ENCODE data around the gene MCCC1. TPM values are rescaled to one million over a fixed set of nuclear protein-coding genes. Genes with fewer than 3 reads are reported as not detected.
A peak's percentile ranks its signal among the peaks of the same experiment; 100 is the strongest.

MCCC1 gene
- total RNA-seq, 2 experiments from 2014 or later = 28.4 to 29.7 TPM

DNA sequence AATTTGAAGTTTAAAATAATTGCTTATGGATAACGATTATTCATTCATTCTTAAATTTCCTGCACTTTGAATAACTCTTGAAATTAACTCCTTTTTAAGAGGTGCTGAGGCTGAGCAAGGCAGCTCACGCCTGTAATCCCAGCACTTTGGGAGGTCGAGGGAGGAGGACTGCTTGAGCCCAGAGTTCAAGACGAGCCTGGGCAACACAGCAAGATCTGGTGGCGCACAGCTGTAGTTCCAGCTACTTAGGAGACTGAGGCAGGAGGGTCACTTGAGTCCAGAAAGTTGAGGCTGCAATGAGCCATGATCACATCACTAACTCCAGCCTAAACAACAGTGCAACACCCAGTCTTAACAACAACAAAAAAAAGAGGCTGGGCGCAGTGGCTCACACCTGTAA lies 126.9 kb downstream of the MCCC1 start:
- intact Hi-C loops (cut with micrococcal nuclease) = no loop called here
- Mint-ChIP-seq H3K4me1 (ENCODE audit: low read depth) (peaks cover 44% of the 10 kb centered on the region), H3K27me3 (no peaks in the 10 kb centered on the region), H3K36me3 (no peaks in the 10 kb centered on the region), H3K4me3 (no peak overlapping the region), H3K27ac (no peak overlapping the region), H3K9me3 (no peaks in the 10 kb centered on the region)
- ChIA-PET CTCF (no interaction called here), POLR2A (no interaction called here)
- DNase-seq = no peak

DNA sequence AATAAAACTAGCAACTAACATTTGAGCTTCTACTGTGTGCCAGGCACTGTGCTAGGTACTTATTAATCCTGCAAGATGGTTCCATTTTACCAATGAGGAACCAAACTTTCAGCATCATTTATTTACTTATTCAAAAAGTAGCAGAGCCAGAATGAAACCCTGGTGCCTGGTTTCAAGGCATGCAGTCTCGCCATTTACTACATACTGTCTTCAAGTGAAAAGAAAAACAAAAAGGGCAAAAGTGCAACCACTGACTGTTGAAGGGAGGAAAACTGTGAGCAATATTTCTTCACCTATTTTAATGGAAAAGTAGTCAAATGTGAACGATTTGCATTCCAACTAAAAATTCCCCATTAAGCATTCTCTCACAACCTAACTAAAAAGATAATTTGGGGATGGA lies 127.7 kb downstream of the MCCC1 start:
- DNase-seq = no peak
- Mint-ChIP-seq H3K27ac (no peak overlapping the region), H3K27me3 (no peaks in the 10 kb centered on the region), H3K36me3 (no peaks in the 10 kb centered on the region), H3K4me3 (no peak overlapping the region), H3K4me1 (ENCODE audit: low read depth) (peaks cover 49% of the 10 kb centered on the region), H3K9me3 (no peaks in the 10 kb centered on the region)
- intact Hi-C loops (cut with micrococcal nuclease) = no loop called here
- ChIA-PET CTCF (interaction anchor here (0.6 to 1.4 kb wide), 2 partner anchors 8 to 105 kb away, joined by 3 to 4 read pairs; no protein-coding TSS in a partner anchor), POLR2A (no interaction called here)

DNA sequence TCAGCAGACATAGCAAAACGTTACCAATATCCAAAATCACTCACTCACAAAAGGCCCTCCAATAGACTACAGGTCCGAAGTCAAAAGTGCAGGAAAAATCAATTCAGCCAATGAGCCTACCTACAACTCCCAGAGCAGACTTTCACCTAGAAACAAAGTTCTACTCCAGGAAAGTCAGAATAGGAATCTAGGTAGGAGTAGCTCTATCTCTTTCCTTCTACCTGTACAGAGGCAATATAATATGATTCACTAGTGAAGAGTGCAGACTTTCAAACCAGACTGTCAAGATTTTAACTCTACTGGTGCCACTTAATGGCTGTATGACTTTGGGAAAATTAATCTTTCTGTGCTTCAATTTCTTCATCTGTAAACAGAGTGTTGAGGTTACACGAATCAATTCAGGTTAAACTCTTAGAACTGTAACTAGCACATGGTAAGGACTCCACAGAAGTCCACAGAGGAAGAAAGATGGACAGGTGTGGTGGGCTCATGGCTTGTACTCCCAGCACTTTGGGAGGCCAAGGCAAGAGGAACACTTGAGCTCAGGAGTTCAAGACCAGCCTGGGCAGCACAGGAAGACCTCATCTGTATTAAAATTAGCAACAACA lies 128.4 kb downstream of the MCCC1 start:
- CTCF ChIA-PET = interaction anchor here (1.4 kb wide), 1 partner anchor 8 kb away, joined by 4 read pairs; no protein-coding TSS in a partner anchor

DNA sequence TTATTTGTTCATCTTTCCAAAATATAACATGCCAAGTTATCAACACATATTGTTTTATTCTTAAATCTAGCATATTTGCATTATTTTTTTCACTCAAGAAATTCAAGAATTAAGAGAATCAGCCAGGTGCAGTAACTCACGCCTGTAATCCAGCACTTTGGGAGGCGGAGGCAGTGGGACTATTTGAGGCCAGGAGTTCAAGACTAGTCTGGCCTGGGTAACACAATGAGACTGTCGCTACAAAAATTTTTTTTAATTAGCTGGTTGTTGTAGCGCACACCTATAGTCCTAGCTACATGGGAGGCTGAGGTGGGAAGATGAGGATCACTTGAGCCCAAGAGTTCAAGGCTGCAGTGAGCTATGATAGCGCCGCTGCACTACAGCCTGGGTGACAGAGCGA lies 129.4 kb downstream of the MCCC1 start:
- intact Hi-C loops (cut with micrococcal nuclease) = loop anchor here (1.0 to 5.0 kb wide), 5 partner anchors 9 to 467 kb away; partner anchors contain the start of gene MCCC1
- CTCF ChIA-PET = no interaction called here
- DNase-seq = no peak
- H3K27me3 Mint-ChIP-seq = no peaks in the 10 kb centered on the region
- POLR2A ChIA-PET = no interaction called here
- no peaks in the 10 kb centered on the region for H3K36me3 Mint-ChIP-seq
- peaks cover 60% of the 10 kb centered on the region for H3K4me1 Mint-ChIP-seq (ENCODE audit: low read depth)
- H3K9me3 Mint-ChIP-seq = no peaks in the 10 kb centered on the region
- H3K4me3 Mint-ChIP-seq = no peak overlapping the region
- no peak overlapping the region for H3K27ac Mint-ChIP-seq

More for the DNA sequence above, 128.4 kb downstream of the MCCC1 start:
- DNase-seq = no peak
- POLR2A ChIA-PET = no interaction called here
- Mint-ChIP-seq H3K27ac (no peak overlapping the region), H3K36me3 (no peaks in the 10 kb centered on the region), H3K9me3 (no peaks in the 10 kb centered on the region), H3K27me3 (no peaks in the 10 kb centered on the region), H3K4me3 (no peak overlapping the region), H3K4me1 (ENCODE audit: low read depth) (peaks cover 52% of the 10 kb centered on the region)
- intact Hi-C loops (cut with micrococcal nuclease) = no loop called here

DNA sequence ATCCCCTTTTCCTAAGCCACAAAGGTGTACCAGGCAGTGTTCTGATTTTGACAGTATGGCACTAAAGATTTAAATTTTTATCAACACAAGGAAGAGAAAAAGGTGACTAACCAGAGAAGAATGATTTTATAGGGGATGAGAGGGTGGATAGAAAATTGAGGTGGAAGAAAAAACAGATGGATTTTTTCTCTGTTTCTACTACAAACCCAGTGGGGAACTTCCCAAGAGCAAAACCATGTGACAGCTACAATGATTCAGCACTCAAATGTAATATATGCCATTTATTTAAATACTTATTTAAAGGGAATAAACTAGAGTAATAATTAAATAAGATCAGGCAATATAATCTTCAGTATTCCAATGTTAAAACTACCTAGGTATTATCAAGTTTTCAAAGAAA lies 130.0 kb downstream of the MCCC1 start:
- Mint-ChIP-seq H3K27me3 (no peaks in the 10 kb centered on the region), H3K36me3 (no peaks in the 10 kb centered on the region), H3K4me1 (ENCODE audit: low read depth) (peaks cover 58% of the 10 kb centered on the region), H3K4me3 (no peak overlapping the region), H3K9me3 (no peaks in the 10 kb centered on the region), H3K27ac (no peak overlapping the region)
- intact Hi-C loops (cut with micrococcal nuclease) = loop anchor here (1.0 to 5.0 kb wide), 5 partner anchors 10 to 468 kb away; partner anchors contain the start of gene MCCC1
- CTCF ChIA-PET = no interaction called here
- POLR2A ChIA-PET = interaction anchor here (0.6 to 1.4 kb wide), 2 partner anchors 10 to 71 kb away, joined by 4 read pairs; no protein-coding TSS in a partner anchor
- DNase-seq = no peak

DNA sequence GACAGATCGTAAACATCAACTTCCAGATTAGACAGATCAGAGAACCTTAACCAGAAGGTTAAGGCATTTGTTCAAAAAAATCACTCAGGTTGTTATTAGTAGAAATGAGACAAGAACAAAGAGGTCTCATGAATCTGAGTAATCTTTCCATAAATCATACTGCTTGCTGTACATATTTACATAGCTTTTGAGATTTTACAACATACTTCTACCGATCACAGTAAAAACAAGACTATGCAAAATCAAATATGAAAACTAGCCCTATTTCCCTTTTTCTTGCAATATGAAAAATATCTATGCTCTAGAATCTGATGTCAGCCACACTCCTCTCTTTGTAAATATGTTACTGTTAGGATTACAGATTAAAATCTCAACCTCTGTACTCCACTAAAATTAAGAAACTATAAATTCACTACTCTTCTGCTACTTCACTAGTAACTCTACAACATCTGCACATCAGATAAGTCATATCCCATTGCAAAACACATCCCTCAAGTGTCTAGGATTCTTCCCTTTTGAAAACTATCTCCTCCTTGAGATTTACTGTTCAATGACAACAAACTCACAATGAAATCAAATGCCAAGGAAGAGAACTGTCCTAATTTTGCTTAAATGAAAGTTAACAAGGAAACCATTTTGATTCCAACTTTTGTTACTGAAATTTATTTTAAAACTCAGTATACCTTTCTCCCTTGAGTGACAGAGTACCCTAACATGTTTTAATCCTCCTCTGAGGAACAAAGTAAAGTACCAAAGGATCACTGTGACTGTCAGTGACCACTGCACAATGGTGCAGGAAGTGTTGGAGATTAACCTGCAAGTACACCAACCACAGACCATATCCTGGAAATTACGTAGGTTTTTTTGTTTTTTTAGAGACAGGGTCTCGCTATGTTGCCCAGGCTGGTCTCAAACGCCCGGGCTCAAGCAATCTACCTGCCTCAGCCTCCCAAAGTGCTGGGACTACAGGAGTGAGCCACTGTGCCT lies 131.8 kb downstream of the MCCC1 start:
- DNase-seq = peak; percentile 24
- Mint-ChIP-seq H3K36me3 (no peaks in the 10 kb centered on the region), H3K27me3 (no peaks in the 10 kb centered on the region), H3K27ac (peak overlapping the region; percentile 80), H3K9me3 (no peaks in the 10 kb centered on the region), H3K4me1 (ENCODE audit: low read depth) (peaks cover 59% of the 10 kb centered on the region), H3K4me3 (peak overlapping the region; percentile 6)
- ChIA-PET CTCF (interaction anchor here (0.7 kb wide), 1 partner anchor 47 kb away, joined by 4 read pairs; no protein-coding TSS in a partner anchor), POLR2A (no interaction called here)
- intact Hi-C loops (cut with micrococcal nuclease) = loop anchor here (2.0 to 5.0 kb wide), 5 partner anchors 55 to 470 kb away; partner anchors contain the start of gene MCCC1

DNA sequence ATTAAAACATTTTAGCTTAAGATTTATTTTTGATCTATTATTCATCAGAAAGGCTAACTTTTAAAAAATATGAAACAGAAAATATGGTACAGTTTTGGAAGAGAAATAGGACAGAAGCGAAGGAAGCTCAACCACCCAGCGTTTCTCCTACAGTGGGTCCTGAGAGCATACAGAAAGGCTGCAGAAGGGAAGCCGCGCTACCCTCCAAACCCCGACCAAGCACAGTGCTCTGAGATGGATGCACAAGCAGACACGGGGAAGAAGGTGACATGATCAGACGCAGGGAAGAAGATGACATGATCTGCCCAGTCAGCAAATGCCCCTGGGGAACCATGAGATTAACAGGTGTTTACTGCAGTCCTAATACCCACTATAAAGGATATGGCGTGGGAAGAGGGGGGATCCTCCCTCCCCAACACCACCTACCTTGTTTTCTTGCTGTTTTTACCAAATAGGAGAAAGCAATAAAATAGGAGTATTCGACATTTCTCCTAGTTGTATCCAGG lies 133.4 kb downstream of the MCCC1 start:
- Mint-ChIP-seq H3K27me3 (no peaks in the 10 kb centered on the region), H3K4me3 (no peak overlapping the region), H3K27ac (peak overlapping the region; percentile 51), H3K9me3 (no peaks in the 10 kb centered on the region), H3K36me3 (no peaks in the 10 kb centered on the region), H3K4me1 (ENCODE audit: low read depth) (peaks cover 50% of the 10 kb centered on the region)
- ChIA-PET POLR2A (no interaction called here), CTCF (interaction anchor here (1.1 kb wide), 1 partner anchor 30 kb away, joined by 3 read pairs; no protein-coding TSS in a partner anchor)
- intact Hi-C loops (cut with micrococcal nuclease) = loop anchor here (2.0 to 5.0 kb wide), 5 partner anchors 54 to 471 kb away; partner anchors contain the start of gene MCCC1
- DNase-seq = no peak

Other genes starting within 250 kb of the MCCC1 start
- 10 to 100 TPM; 47.5 to 53.5 TPM for gene DCUN1D1, start 119.0 kb downstream of the MCCC1 start, total RNA-seq
- 1 to 10 TPM; 7.9 to 8.0 TPM for gene LAMP3, start 63.2 kb upstream of the MCCC1 start, total RNA-seq
- gene B3GNT5, start 153.8 kb upstream of the MCCC1 start, total RNA-seq = 10 to 100 TPM; 12.7 to 12.9 TPM